Measurements from ENCODE around the gene DHH. TPM values are rescaled to one million over a fixed set of nuclear protein-coding genes. Genes with fewer than 3 reads are reported as not detected.

DHH gene
- total RNA-seq, 2 experiments from 2014 or later: 0.06 to 0.17 TPM

DNA sequence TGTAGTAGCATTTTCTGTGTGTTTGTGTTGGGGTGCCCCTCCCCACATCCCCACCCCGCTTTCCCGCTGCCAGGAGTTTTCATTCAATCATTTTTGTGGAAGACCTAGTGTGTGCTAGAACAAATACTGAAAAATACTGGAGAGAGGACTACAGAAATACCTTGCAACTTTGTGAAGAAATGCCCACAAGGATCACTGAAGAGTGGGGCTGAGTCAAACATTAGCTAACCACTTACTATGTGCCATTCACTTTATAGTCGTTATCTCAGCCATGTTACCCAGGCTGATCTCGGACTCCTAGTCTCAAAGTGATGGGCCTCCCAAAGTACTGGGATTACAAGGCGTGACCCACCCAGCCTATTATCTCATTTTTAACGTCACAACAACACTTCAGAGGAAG, 16.6 kb upstream of the DHH start:
- intact Hi-C loops (cut with micrococcal nuclease; ENCODE audit: unreplicated experiment): no loop called here
- Histone ChIP-seq H3K4me3 (ENCODE audit: low read depth, low read length, poor library complexity, severe bottlenecking) (peak overlapping the region; percentile 81), H3K9me2 (ENCODE audit: insufficient read depth, low read length) (no peaks in the 10 kb centered on the region), H3K27ac (ENCODE audit: low read depth, low read length, poor library complexity, severe bottlenecking) (peak overlapping the region; percentile 40), H3K4me2 (ENCODE audit: low read length) (peak overlapping the region; percentile 76), H2AFZ (ENCODE audit: low read length) (peak overlapping the region; percentile 99), H3K9me3 (ENCODE audit: low read length) (no peaks in the 10 kb centered on the region), H3K36me3 (ENCODE audit: insufficient read depth, low read length) (no peaks in the 10 kb centered on the region), H3K4me1 (ENCODE audit: insufficient read depth, low read length, poor library complexity, severe bottlenecking) (peaks cover 22% of the 10 kb centered on the region), H3K79me2 (ENCODE audit: insufficient read depth, low read depth, low read length) (no peaks in the 10 kb centered on the region), H4K20me1 (ENCODE audit: insufficient read depth, low read length) (no peaks in the 10 kb centered on the region)
- TF ChIP-seq, protein P1, sequence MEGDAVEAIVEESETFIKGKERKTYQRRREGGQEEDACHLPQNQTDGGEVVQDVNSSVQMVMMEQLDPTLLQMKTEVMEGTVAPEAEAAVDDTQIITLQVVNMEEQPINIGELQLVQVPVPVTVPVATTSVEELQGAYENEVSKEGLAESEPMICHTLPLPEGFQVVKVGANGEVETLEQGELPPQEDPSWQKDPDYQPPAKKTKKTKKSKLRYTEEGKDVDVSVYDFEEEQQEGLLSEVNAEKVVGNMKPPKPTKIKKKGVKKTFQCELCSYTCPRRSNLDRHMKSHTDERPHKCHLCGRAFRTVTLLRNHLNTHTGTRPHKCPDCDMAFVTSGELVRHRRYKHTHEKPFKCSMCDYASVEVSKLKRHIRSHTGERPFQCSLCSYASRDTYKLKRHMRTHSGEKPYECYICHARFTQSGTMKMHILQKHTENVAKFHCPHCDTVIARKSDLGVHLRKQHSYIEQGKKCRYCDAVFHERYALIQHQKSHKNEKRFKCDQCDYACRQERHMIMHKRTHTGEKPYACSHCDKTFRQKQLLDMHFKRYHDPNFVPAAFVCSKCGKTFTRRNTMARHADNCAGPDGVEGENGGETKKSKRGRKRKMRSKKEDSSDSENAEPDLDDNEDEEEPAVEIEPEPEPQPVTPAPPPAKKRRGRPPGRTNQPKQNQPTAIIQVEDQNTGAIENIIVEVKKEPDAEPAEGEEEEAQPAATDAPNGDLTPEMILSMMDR (conservative IDR thresholded peaks at IDR 0.05; ENCODE audit: low read length): no peak
- TF ChIP-seq EZH2phosphoT487 (IDR thresholded peaks at IDR 0.05; ENCODE audit: borderline replicate concordance, low read depth, low read length): no peak
- no peak for DNase-seq (ENCODE audit: low spot score)
- POLR2A ChIA-PET: interaction anchor here (0.6 to 1.9 kb wide), 5 partner anchors 12 to 78 kb away, joined by 3 to 7 read pairs (median 4); partner anchors contain the start of gene TUBA1A
- BruUV-seq (replicated peaks): no TSS peak
- CTCF ChIA-PET (ENCODE audit: unreplicated experiment): interaction anchor here (0.6 to 1.5 kb wide), 2 partner anchors 19 to 221 kb away, joined by 5 to 10 read pairs; partner anchors contain the start of gene TUBA1B

- Histone ChIP-seq H4K20me1 (ENCODE audit: insufficient read depth, low read length) (no peaks in the 10 kb centered on the region), H3K79me2 (ENCODE audit: insufficient read depth, low read depth, low read length) (no peaks in the 10 kb centered on the region), H3K27ac (ENCODE audit: low read depth, low read length, poor library complexity, severe bottlenecking) (peak within 1 kb of the TSS; percentile 51), H3K4me3 (ENCODE audit: low read depth, low read length, poor library complexity, severe bottlenecking) (peak within 1 kb of the TSS; percentile 81), H2AFZ (ENCODE audit: low read length) (peak within 1 kb of the TSS; percentile 99), H3K4me2 (ENCODE audit: low read length) (peak within 1 kb of the TSS; percentile 76), H3K4me1 (ENCODE audit: insufficient read depth, low read length, poor library complexity, severe bottlenecking) (peaks cover 28% of the 10 kb centered on the region), H3K36me3 (ENCODE audit: insufficient read depth, low read length) (no peaks in the 10 kb centered on the region), H3K9me2 (ENCODE audit: insufficient read depth, low read length) (no peaks in the 10 kb centered on the region), H3K9me3 (ENCODE audit: low read length) (no peaks in the 10 kb centered on the region)
- intact Hi-C loops (cut with micrococcal nuclease; ENCODE audit: unreplicated experiment): loop anchor here (1.0 kb wide), 2 partner anchors 20 to 79 kb away; partner anchors contain the start of gene TUBA1A
- no peak for TF ChIP-seq EZH2phosphoT487 (IDR thresholded peaks at IDR 0.05; ENCODE audit: borderline replicate concordance, low read depth, low read length)
- TF ChIP-seq, protein P1 (conservative IDR thresholded peaks at IDR 0.05; ENCODE audit: low read length): peak; percentile 65
- DNase-seq (ENCODE audit: low spot score): peak; percentile 99
- CTCF ChIA-PET (ENCODE audit: unreplicated experiment): interaction anchor here (0.6 to 1.5 kb wide), 2 partner anchors 20 to 220 kb away, joined by 5 to 10 read pairs; partner anchors contain the start of gene TUBA1B
- BruUV-seq (replicated peaks): no TSS peak
- POLR2A ChIA-PET: interaction anchor here (0.7 to 1.9 kb wide), 6 partner anchors 10 to 79 kb away, joined by 3 to 7 read pairs (median 4); partner anchors contain the start of gene TUBA1A
These were observed 16.0 kb upstream of the DHH start, which contains the start of gene LMBR1L for GRCh38 chr12:49110464-49111155. LMBR1L (minus strand) TSS chr12:49110847; CDS start chr12:49110555, 292 bp downstream.
